AG09319 (cell line): ENCODE measurements around the gene SOD3.

ENCODE experiments used
- DNase-seq: peaks from one replicate; pipeline ENCODE4 v3.0.0-alpha.2; 2010; ENCODE audit warnings: low read depth; ENCODE audit errors: extremely low read depth
- TF ChIP-seq, protein P1 (sequence below): IDR thresholded peaks from 2 replicates; pipeline ENCODE4 v1.5.1; 2011; ENCODE audit warnings: low read depth, mild to moderate bottlenecking, inconsistent platforms, low read length, moderate library complexity

The SOD3 gene

DNA sequence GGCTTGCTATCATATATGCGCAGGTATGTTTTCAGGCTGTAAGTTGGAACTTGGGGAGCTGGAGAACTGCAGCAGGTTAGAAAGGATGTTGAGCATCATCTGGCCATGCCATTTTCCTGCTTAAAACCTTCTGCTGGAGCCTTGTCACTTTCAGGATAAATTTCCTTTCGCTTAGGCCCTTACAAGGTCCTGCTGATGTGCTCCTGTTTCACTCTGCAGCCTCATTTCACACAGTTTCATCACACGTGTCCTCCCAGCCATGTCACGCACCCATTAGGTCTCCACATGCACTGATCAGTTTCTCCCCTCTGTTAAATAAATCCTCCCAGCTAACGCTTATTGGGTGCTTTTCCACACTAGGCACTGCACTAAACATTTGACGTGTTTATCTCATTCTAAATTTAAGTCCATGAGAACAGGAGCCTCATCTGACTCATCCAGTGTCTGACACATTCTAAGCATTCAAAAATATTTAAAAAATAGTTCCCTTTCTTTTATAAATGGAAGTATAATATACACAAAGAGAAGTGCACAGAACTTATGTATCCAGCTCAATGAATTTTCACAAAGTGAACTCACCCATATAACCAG is 14.5 kb downstream of the SOD3 start:
- TF ChIP-seq, protein P1, sequence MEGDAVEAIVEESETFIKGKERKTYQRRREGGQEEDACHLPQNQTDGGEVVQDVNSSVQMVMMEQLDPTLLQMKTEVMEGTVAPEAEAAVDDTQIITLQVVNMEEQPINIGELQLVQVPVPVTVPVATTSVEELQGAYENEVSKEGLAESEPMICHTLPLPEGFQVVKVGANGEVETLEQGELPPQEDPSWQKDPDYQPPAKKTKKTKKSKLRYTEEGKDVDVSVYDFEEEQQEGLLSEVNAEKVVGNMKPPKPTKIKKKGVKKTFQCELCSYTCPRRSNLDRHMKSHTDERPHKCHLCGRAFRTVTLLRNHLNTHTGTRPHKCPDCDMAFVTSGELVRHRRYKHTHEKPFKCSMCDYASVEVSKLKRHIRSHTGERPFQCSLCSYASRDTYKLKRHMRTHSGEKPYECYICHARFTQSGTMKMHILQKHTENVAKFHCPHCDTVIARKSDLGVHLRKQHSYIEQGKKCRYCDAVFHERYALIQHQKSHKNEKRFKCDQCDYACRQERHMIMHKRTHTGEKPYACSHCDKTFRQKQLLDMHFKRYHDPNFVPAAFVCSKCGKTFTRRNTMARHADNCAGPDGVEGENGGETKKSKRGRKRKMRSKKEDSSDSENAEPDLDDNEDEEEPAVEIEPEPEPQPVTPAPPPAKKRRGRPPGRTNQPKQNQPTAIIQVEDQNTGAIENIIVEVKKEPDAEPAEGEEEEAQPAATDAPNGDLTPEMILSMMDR = no peak
- no peak for DNase-seq

DNA sequence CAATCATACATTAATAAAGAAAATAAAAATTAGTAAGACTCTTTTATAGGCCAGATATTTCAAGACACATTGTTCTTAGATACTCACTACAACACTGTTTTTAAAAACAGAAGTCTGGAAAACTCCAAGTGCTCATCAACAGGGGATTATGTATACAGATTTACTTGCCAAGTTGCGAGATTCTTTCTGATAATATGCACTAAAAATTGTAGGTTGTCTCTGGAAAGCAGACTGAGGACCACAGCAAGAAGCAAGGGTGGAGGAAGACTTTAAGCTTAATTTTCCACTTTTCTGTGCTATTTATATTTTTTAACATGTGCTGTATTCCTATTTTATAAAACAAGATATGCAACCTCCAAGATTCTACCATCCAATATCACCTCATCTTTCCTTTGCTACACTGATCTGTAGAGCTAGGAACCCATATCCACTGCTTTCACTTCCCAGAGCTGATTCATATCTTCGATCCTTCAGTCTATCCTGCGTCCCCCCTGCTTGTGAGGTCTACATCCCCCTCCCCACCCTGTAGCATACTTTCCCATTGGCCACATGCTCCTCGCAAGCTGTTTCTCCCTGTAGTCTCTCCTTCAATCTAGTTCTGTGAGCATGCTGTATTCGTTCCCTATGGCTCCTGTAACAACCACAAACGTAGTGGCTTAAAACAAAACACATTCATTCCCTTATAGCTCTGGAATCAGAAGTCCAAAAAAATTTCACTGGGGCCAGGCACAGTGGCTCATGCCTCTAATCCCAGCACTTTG is 15.7 kb downstream of the SOD3 start:
- DNase-seq = no peak
- TF ChIP-seq, protein P1 = no peak

DNA sequence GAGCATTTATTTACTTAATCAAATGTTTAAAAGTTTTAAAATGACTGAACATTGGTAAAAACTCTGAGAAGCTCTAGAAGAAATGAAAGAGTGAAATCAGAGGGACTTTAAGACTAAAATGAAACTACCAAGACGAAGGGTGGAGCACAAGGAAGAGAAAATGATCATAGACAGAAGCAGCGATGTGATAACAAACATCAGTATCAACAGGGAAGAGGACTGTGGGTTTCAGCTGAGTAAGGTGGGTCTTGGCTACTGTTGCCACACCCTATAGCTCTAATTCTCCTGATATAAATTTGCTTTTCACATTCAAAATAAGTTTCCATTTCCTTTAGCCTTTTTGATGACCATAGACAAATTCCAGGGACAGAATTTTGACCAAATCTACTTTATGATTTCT is 18.4 kb downstream of the SOD3 start:
- TF ChIP-seq, protein P1 = no peak
- no peak for DNase-seq

DNA sequence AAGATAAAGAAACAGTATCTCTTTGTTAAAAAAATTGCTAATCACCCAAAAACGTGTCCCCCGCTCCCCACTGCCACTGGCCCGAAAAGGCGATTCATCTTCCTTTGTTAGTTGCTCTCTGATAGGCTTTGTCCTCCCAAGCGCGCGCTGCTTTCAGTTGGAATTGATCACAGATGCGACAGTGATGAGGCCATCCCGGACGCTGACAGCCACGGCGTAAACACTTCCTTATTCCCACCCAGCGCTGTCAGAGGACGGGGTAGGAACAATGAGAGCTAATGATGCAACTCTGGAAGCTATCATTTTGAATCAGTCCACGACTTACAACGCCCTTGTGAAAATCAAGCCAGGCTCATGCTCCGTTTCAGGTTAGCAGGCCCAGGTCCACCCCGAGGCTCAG is 21.4 kb downstream of the SOD3 start:
- TF ChIP-seq, protein P1 = no peak
- no peak for DNase-seq

DNA sequence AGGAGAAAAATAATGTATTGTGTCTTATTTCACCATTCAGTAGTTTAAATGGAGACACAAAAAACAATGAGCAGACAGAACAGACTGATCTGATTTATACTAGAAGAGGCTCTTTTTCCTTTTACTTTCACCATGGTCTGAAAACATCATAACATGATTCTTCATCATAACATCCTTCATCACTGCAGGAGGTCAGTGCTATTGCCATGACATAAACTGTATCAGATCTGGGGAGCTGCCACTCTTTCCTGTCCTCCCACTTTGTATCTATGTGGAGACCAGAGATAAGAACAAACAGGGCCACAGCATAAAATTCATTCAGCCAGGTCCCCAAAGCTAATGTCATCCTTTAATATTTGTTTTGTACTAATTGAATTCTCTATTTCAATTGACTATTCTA is 25.2 kb downstream of the SOD3 start:
- TF ChIP-seq, protein P1 = no peak
- no peak for DNase-seq

DNA sequence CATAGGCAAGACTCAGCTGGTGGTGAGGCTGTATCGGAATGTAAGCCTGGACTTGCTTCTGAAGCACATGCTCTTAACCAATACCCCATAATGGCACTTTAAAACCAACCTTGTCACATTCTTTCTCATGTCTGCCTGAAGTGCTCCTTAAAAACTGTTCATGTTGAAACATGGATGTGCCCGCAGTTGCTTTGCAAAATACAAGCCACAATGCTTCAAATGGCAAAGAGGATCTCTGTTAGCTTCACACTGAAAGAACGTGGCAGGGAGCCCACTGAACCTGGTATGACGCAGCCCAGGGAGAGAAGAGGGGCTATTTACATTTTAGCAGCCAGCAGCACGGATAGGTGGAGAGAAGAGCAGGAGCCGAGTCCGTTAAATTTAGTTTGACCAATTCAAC is 29.3 kb downstream of the SOD3 start:
- DNase-seq = no peak
- TF ChIP-seq, protein P1 = no peak

DNA sequence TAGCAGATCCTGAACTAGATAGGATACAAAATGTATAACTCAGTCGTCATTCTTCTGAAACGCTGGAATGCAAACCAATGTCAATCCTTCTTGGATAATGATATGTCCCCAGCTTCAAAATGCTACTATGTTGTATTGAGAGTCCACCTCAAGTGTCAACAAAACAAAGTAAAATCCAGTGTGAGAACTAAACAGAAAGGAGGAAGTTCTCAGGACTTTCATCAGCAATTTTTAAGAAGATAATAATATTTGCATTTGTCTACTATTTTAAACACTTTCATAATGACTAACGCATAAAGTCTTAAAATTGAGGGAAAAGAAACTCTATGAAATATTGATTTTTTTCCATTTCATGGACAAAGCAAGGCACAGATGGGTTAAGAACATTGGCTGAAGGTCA is 36.3 kb downstream of the SOD3 start:
- no peak for DNase-seq
- TF ChIP-seq, protein P1 = no peak
